ENCODE measurements around the gene ATP9B.

DNA sequence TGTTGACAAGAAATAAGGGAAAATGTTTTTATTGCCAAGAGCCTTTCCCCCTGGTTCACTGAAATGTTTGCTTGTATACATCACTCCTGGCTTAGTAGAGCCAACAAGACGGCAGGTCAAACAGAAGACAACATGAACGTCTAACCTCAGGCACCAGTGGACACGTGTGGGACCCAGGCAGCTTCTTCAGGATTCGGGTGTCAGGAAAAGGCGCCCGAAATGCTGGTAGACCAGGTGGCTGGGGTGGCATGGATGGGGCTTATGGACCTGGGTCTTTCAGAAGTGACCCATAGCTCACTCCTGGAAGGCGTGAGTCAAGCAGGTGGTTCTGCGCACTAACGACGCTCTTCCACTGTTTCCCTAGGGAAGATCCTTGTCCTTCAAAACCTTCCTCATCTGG, 303.3 kb downstream of the ATP9B start:
- TF ChIP-seq, protein P1, sequence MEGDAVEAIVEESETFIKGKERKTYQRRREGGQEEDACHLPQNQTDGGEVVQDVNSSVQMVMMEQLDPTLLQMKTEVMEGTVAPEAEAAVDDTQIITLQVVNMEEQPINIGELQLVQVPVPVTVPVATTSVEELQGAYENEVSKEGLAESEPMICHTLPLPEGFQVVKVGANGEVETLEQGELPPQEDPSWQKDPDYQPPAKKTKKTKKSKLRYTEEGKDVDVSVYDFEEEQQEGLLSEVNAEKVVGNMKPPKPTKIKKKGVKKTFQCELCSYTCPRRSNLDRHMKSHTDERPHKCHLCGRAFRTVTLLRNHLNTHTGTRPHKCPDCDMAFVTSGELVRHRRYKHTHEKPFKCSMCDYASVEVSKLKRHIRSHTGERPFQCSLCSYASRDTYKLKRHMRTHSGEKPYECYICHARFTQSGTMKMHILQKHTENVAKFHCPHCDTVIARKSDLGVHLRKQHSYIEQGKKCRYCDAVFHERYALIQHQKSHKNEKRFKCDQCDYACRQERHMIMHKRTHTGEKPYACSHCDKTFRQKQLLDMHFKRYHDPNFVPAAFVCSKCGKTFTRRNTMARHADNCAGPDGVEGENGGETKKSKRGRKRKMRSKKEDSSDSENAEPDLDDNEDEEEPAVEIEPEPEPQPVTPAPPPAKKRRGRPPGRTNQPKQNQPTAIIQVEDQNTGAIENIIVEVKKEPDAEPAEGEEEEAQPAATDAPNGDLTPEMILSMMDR (conservative IDR thresholded peaks at IDR 0.05), result no peak
- no peak for TF ChIP-seq EZH2 (IDR thresholded peaks at IDR 0.05; ENCODE audit: low read depth)

All from PC-9 (cell line).